ENCODE results near the gene ACOX3. TPM values are rescaled to one million over a fixed set of nuclear protein-coding genes. Genes with fewer than 3 reads are reported as not detected.

The ACOX3 gene
- polyA plus RNA-seq, 2 of the 4 experiments (the other 2 are of a cell fraction): 4.9 to 8.2 TPM

DNA sequence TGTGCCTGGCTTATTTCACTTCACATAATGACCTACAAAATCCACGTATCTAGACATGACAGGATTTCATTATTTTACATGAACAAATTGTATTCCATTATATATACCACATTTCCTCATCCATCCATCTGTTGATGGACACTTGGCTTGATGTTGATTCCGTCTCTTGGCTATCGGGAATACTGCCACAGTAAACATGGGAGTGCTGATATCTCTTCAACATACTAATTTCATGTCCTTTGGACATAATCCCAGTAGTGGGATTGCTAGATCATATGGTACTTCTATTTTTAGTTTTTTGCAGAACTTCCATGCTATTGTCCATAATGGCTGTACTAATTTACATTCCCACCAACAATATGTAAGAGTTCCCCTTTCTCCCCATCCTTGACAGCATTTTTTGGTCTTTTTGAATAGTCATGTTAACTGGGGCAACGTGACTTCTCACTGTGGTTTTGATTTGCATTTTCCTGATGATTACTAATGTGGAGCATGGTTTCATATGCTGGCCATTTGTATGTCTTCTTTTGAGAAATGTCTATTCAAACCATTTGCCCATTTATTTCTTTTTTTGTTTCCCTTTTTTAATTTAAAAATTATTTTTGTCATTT lies 102.1 kb downstream of the ACOX3 start:
- CTCF ChIA-PET: no interaction called here

DNA sequence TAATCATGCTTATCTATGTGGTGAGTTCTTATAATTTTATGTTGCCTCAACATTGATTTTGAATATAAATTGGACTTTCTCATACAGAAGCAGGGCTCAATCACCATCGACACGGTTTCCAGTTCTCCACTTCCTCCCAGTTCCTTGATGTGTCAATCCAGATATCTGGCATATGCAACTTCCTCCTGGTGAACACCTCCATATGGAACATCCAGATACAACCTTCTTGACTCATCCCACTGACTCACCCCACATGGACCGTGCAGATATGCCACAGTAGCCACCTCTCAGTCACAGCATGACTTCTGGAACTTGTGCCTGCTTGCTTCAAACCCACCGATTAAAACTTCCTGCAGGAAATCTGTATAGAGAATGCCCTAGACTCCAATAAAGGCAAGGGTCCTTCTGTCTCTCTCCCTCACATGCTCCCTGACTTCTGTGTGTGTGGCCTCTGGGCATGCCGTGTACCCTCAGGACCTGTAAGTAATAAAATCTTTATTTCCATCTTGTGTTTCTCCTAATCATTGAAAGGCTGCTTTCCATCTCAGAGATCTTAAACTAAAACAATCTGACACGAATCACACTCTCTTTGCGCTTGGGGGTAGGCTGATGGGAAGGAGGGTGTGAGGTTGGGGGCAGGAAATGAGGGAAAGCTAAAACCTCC lies 104.0 kb downstream of the ACOX3 start:
- 42% methylated on average over 7 of the region's 7 CpGs for WGBS (ENCODE audit: missing lambda C conversion rate)
- H3K27ac ChIP-seq: no peak overlapping the region
- DNase-seq (ENCODE audit: low read depth in 1 of 2, low spot score in 1 of 2) (no peak), ATAC-seq (no peak), FAIRE-seq (no peak)
- H3K4me3 ChIP-seq: no peak overlapping the region
- TF ChIP-seq MYC (IDR thresholded peaks at IDR 0.05; ENCODE audit: borderline replicate concordance, low read length): no peak
- TF ChIP-seq KDM5A (IDR thresholded peaks at IDR 0.05): no peak
- TF ChIP-seq NPAS2 (CRISPR knock-in tag; IDR thresholded peaks at IDR 0.05; ENCODE audit: borderline replicate concordance): no peak
- TF ChIP-seq CHD4 (IDR thresholded peaks at IDR 0.05; ENCODE audit: borderline replicate concordance): no peak
- TF ChIP-seq, protein P1, sequence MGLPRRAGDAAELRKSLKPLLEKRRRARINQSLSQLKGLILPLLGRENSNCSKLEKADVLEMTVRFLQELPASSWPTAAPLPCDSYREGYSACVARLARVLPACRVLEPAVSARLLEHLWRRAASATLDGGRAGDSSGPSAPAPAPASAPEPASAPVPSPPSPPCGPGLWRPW (IDR thresholded peaks at IDR 0.05): no peak
- no peak for TF ChIP-seq ZFP36 (IDR thresholded peaks at IDR 0.05; ENCODE audit: borderline replicate concordance, partially characterized antibody)
- no peak for TF ChIP-seq FOSL2 (IDR thresholded peaks at IDR 0.05)
- no peak for TF ChIP-seq FOSL2 (CRISPR knock-in tag; IDR thresholded peaks at IDR 0.05)
- TF ChIP-seq NFE2L2 (conservative IDR thresholded peaks at IDR 0.05; ENCODE audit: low read length): no peak
- no peak for TF ChIP-seq RCOR1 (IDR thresholded peaks at IDR 0.05; ENCODE audit: low read depth, low read length)
- TF ChIP-seq CHD2 (IDR thresholded peaks at IDR 0.05; ENCODE audit: low read length, partially characterized antibody): no peak
- no peak for TF ChIP-seq HOXA7 (CRISPR knock-in tag; IDR thresholded peaks at IDR 0.05)
- TF ChIP-seq NR3C1 (IDR thresholded peaks at IDR 0.05): no peak
- no peak for TF ChIP-seq BHLHE40 (IDR thresholded peaks at IDR 0.05; ENCODE audit: low read depth, low read length)
- TF ChIP-seq E2F6 (IDR thresholded peaks at IDR 0.05; ENCODE audit: borderline replicate concordance, low read depth): no peak
- no peak for TF ChIP-seq CBX2 (IDR thresholded peaks at IDR 0.05; ENCODE audit: borderline replicate concordance, low read depth)
- TF ChIP-seq ESRRA (IDR thresholded peaks at IDR 0.05; ENCODE audit: borderline replicate concordance, low read length): no peak
- no peak for TF ChIP-seq MAFK (IDR thresholded peaks at IDR 0.05; ENCODE audit: partially characterized antibody)
- no peak for TF ChIP-seq EP300 (IDR thresholded peaks at IDR 0.05)
- TF ChIP-seq, protein P2, sequence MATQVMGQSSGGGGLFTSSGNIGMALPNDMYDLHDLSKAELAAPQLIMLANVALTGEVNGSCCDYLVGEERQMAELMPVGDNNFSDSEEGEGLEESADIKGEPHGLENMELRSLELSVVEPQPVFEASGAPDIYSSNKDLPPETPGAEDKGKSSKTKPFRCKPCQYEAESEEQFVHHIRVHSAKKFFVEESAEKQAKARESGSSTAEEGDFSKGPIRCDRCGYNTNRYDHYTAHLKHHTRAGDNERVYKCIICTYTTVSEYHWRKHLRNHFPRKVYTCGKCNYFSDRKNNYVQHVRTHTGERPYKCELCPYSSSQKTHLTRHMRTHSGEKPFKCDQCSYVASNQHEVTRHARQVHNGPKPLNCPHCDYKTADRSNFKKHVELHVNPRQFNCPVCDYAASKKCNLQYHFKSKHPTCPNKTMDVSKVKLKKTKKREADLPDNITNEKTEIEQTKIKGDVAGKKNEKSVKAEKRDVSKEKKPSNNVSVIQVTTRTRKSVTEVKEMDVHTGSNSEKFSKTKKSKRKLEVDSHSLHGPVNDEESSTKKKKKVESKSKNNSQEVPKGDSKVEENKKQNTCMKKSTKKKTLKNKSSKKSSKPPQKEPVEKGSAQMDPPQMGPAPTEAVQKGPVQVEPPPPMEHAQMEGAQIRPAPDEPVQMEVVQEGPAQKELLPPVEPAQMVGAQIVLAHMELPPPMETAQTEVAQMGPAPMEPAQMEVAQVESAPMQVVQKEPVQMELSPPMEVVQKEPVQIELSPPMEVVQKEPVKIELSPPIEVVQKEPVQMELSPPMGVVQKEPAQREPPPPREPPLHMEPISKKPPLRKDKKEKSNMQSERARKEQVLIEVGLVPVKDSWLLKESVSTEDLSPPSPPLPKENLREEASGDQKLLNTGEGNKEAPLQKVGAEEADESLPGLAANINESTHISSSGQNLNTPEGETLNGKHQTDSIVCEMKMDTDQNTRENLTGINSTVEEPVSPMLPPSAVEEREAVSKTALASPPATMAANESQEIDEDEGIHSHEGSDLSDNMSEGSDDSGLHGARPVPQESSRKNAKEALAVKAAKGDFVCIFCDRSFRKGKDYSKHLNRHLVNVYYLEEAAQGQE (IDR thresholded peaks at IDR 0.05): no peak
- no peaks in the 10 kb centered on the region for H3K4me1 ChIP-seq
- H3K4me2 ChIP-seq: no peak overlapping the region
- ChIA-PET CTCF (no interaction called here), POLR2A (no interaction called here)
- H3K9me3 ChIP-seq: no peaks in the 10 kb centered on the region; the same call in 2 of the 3 replicates

More for the DNA sequence above, 102.1 kb downstream of the ACOX3 start:
- Histone ChIP-seq H3K4me1 (no peaks in the 10 kb centered on the region), H3K9me3 (no peaks in the 10 kb centered on the region; the same call in 2 of the 3 replicates), H3K27ac (no peak overlapping the region), H3K4me2 (no peak overlapping the region), H3K4me3 (no peak overlapping the region)
- 47% methylated on average over 4 of the region's 4 CpGs for WGBS (ENCODE audit: missing lambda C conversion rate)
- TF ChIP-seq, protein P3, sequence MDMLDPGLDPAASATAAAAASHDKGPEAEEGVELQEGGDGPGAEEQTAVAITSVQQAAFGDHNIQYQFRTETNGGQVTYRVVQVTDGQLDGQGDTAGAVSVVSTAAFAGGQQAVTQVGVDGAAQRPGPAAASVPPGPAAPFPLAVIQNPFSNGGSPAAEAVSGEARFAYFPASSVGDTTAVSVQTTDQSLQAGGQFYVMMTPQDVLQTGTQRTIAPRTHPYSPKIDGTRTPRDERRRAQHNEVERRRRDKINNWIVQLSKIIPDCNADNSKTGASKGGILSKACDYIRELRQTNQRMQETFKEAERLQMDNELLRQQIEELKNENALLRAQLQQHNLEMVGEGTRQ (IDR thresholded peaks at IDR 0.05): no peak
- TF ChIP-seq RAD21 (conservative IDR thresholded peaks at IDR 0.05 in 1 of 2, IDR thresholded peaks at IDR 0.05 in 1 of 2): no peak
- TF ChIP-seq ZNF302 (CRISPR knock-in tag; IDR thresholded peaks at IDR 0.05): no peak
- TF ChIP-seq PHF8 (IDR thresholded peaks at IDR 0.05; ENCODE audit: borderline replicate concordance, low read depth): no peak
- no peak for TF ChIP-seq MAFK (IDR thresholded peaks at IDR 0.05; ENCODE audit: partially characterized antibody)
- no peak for TF ChIP-seq MAZ (IDR thresholded peaks at IDR 0.05; ENCODE audit: borderline replicate concordance, low read depth, low read length)
- DNase-seq (ENCODE audit: low read depth in 1 of 2, low spot score in 1 of 2) (no peak), FAIRE-seq (no peak), ATAC-seq (no peak)
- POLR2A ChIA-PET: no interaction called here
